Measurements from ENCODE around the gene ADAM10. TPM values are rescaled to one million over a fixed set of nuclear protein-coding genes. Genes with fewer than 3 reads are reported as not detected.

The ADAM10 gene
- total RNA-seq, 4 donors from 2014 or later = 20.1 to 42.5 (median 33.4) TPM

DNA sequence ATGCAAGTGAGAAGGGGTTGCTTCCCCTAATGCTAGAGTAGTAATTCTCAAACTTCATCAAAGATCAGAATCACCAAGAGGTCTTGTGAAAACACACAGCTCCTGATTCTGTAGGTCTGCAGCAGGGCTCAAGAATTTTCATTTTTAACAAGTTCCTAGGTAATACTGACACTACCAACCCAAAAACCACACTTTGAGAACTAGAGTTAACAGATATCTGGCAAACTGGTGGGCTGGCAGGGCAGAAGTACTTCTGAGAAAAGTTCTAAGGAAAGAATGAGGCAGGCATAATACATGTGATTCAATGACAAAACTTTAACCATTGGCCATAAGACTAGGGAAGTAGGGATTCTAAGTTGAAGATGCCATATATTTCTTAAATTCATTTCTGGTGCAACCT lies 12.8 kb upstream of the ADAM10 start:
- DNase-seq = no peak
- no peaks in the 10 kb centered on the region for H3K27me3 ChIP-seq
- H3K36me3 ChIP-seq = no peaks in the 10 kb centered on the region
- ATAC-seq = no peak
- in situ Hi-C loops (cut with MboI; ENCODE audit: low sequenced_read_pairs in 4 of 4) (loop anchor here in 2 of 4 donors (10.0 to 25.0 kb wide), 2 partner anchors 525 to 537 kb away; no protein-coding TSS in a partner anchor), intact Hi-C loops (cut with DNase I; ENCODE audit: low total_unique reads) (no loop called here)
- H3K27ac ChIP-seq = no peak overlapping the region
- H3K9me3 ChIP-seq = no peaks in the 10 kb centered on the region
- TF ChIP-seq CTCF (IDR thresholded peaks at IDR 0.05 in 4 of 5, conservative IDR thresholded peaks at IDR 0.05 in 1 of 5) (no peak), POLR2A (IDR thresholded peaks at IDR 0.05) (no peak)
- no peak overlapping the region for H3K4me3 ChIP-seq
- no peaks in the 10 kb centered on the region for H3K4me1 ChIP-seq

GRCh38 chr15:58761010-58761388 lies 11.5 kb upstream of the ADAM10 start:
- ATAC-seq (no peak), DNase-seq (no peak)
- no peaks in the 10 kb centered on the region for H3K36me3 ChIP-seq
- in situ Hi-C loops (cut with MboI; ENCODE audit: low sequenced_read_pairs in 4 of 4) = loop anchor here in 2 of 4 donors (10.0 to 25.0 kb wide), 2 partner anchors 524 to 536 kb away; no protein-coding TSS in a partner anchor
- intact Hi-C loops (cut with DNase I; ENCODE audit: low total_unique reads) = no loop called here
- no peaks in the 10 kb centered on the region for H3K9me3 ChIP-seq
- H3K27me3 ChIP-seq = no peaks in the 10 kb centered on the region
- TF ChIP-seq CTCF (IDR thresholded peaks at IDR 0.05 in 4 of 5, conservative IDR thresholded peaks at IDR 0.05 in 1 of 5) = no peak
- no peak for TF ChIP-seq POLR2A (IDR thresholded peaks at IDR 0.05)
- no peaks in the 10 kb centered on the region for H3K4me1 ChIP-seq
- H3K27ac ChIP-seq = no peak overlapping the region
- no peak overlapping the region for H3K4me3 ChIP-seq

DNA sequence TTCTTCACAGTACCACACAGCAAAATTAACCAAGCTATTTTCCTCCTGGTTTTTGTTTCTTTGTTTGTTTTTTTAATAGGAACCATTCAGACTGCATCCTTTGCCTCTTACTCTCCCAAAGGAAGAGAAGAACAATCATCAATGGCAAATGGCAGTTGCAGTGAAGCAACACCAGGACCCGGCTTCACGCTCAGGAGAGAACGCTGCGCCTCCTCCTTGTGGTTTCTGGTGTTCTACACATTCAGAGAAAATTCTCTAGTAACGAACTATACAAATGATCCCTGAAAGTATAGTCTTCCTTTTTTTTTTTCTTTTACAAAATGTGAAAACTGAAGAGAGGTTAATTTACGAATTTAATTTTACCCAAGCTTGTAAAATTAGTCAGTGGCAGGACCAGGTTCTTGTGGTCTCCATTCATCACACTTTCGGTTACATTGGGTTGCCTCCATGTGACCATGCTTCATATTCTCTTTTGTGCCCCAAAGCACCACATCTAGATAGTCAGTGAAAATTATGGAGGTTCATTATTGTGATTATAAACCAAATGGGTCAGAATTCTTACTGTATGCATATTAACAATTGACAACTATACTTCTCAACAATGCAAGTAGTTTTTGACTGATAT lies 11.0 kb upstream of the ADAM10 start:
- TF ChIP-seq POLR2A (IDR thresholded peaks at IDR 0.05) (no peak), CTCF (IDR thresholded peaks at IDR 0.05 in 4 of 5, conservative IDR thresholded peaks at IDR 0.05 in 1 of 5) (no peak)

GRCh38 chr15:58758141-58758540 lies 8.6 kb upstream of the ADAM10 start:
- Histone ChIP-seq H3K27ac (no peak overlapping the region), H3K27me3 (no peaks in the 10 kb centered on the region), H3K36me3 (no peaks in the 10 kb centered on the region), H3K4me3 (no peak overlapping the region), H3K9me3 (no peaks in the 10 kb centered on the region), H3K4me1 (no peaks in the 10 kb centered on the region)
- in situ Hi-C loops (cut with MboI; ENCODE audit: low sequenced_read_pairs in 4 of 4) = loop anchor here in 3 of 4 donors (10.0 to 25.0 kb wide), 2 partner anchors 521 to 533 kb away; no protein-coding TSS in a partner anchor
- intact Hi-C loops (cut with DNase I; ENCODE audit: low total_unique reads) = no loop called here
- TF ChIP-seq CTCF (IDR thresholded peaks at IDR 0.05 in 4 of 5, conservative IDR thresholded peaks at IDR 0.05 in 1 of 5) (no peak), POLR2A (IDR thresholded peaks at IDR 0.05) (no peak)
- no peak for DNase-seq
- no peak for ATAC-seq

More for the DNA sequence above, 11.0 kb upstream of the ADAM10 start:
- ATAC-seq = no peak
- DNase-seq = no peak
- in situ Hi-C loops (cut with MboI; ENCODE audit: low sequenced_read_pairs in 4 of 4) = loop anchor here in 2 of 4 donors (10.0 to 25.0 kb wide), 2 partner anchors 523 to 536 kb away; no protein-coding TSS in a partner anchor
- Histone ChIP-seq H3K36me3 (no peaks in the 10 kb centered on the region), H3K4me3 (no peak overlapping the region), H3K27ac (no peak overlapping the region), H3K4me1 (no peaks in the 10 kb centered on the region), H3K27me3 (no peaks in the 10 kb centered on the region), H3K9me3 (no peaks in the 10 kb centered on the region)
- intact Hi-C loops (cut with DNase I; ENCODE audit: low total_unique reads) = no loop called here
